ENCODE data around the gene GPC6.

- TF ChIP-seq EZH2 (optimal IDR thresholded peaks at IDR 0.05; ENCODE audit: low read depth, low read length) (no peak), CTCF (IDR thresholded peaks at IDR 0.05; ENCODE audit: low read length) (no peak)
Measured at GRCh38 chr13:93987458-93987857, 760.9 kb downstream of the GPC6 start.
